GM19397 (cell line): Measurements from ENCODE around the gene ZNF678.
"Not testable (repeated sequence)": the region's sequence is repeated elsewhere in the genome, so short reads cannot be mapped to it uniquely, and the experiment has no call there.

Experiments
- ATAC-seq: cut with Tn5 transposase; IDR thresholded peaks from one replicate; pipeline ENCODE4 v1.9.1; 2021; ENCODE audit warnings: mild to moderate bottlenecking, moderate library complexity; ENCODE audit not compliant: unreplicated experiment

The ZNF678 gene

DNA sequence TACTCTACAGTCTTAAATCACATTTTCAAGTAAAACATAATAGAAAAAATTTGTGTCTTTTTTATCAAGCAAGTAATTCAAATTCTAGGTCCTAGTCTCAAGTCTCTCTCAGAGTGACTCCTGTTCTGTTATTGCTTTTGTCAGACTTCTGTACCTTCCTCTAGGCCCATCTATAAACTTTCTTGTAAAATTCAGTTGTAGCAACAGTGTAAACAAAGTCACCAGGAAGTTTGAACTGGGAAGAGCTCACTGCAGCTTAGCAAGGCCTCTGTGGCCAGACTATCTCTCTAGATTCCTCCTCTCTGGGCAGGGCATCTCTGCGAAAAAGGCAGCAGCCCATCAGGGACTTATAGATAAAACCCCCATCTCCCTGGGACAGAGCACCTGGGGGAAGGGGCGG, 13.5 kb upstream of the ZNF678 start:
- ATAC-seq, result no peak

DNA sequence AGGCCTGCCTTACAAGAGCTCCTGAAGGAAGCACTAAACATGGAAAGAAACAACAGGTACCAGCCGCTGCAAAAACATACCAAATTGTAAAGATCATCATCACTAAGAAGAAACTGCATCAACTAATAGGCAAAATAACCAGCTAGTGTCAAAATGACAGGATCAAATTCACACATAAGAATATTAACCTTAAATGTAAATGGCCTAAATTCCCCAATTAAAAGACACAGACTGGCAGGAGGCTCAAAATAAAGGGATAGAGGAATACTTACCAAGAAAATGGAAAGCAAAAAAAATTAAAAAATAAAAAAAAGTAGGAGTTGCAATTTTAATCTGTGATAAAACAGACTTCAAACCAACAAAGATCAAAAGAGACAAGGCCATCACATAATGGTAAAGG, 11.5 kb upstream of the ZNF678 start:
- not testable (repeated sequence) for ATAC-seq

DNA sequence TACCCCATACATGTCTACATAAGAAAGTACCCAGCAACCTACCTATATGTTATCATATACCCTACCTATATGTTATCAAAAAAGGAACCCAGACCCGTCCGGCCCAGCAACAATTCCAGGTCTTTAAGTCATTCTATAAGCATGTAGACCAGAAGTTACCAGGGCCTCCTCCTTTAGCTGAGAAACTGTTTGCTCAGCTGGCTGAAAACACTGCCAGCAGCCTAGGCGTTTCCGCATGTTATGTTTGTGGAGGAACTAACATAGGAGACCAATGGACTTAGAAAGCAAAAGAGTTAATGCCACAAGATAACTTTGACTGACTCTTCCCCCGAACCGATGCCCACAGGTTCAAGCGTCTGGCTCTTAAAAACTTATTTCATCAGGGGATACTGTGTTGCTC, 7.1 kb upstream of the ZNF678 start:
- ATAC-seq, result no peak

DNA sequence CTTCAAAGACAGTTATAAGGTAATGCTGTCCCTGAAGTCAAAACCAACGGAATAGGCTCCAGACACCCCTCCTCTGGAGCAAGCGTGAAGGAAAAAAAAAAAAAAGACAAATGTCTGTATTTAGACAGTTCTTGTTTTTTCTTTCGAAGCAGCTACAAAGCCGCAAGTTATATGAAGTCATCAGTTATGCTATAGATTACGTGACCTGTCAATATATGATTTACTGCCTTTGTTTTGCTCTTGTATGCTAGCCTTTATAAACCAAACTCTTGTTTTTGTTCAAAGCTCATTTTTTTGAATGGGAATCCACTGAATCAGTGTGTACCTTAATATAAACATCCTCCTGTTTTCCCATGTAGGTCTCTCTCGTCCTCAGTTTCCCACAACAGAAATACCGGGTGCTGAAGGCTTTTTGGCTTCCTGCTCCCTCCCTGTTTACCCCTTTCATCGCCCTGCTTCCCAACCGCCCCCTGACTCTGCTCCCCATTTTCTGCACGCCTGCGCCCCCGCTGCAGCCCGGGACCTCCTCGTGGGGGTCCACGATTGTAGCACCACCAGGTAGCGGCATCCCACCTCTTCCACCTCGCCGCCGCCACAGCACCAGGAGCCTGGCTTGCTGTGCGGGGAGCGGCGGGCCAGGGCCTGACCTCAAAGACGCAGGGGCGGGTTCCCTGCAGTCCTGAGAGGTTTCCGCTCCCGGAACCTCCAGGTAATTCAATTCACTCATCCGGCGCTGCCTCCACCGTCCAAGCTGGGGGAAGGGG, 5.2 kb upstream of the ZNF678 start:
- no peak for ATAC-seq

DNA sequence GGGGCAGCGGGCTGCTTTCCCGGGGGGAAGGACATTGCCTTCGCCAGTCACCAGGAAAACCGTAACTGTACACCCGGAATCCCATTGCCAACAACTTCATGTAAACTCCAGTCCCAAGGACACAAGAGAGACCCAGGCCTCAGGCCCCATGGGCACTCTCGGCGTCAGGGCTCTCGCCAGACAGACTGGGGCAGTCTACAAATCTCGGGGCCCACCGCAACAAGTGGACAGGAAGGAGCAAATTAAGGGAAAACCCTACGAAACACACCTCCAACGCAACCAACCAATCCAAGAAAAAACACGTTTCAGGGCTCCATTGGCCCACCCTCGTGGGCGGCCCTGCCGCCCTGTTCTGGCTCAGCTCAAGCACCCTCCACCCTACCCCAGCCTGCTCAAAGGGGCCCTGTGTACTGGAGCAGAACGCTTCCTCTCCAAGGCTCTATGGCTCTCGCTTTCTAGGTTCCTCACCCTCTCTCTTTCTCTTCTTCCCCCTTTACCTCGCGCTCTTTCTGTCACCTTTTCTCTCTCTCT, 4.6 kb upstream of the ZNF678 start:
- no peak for ATAC-seq

DNA sequence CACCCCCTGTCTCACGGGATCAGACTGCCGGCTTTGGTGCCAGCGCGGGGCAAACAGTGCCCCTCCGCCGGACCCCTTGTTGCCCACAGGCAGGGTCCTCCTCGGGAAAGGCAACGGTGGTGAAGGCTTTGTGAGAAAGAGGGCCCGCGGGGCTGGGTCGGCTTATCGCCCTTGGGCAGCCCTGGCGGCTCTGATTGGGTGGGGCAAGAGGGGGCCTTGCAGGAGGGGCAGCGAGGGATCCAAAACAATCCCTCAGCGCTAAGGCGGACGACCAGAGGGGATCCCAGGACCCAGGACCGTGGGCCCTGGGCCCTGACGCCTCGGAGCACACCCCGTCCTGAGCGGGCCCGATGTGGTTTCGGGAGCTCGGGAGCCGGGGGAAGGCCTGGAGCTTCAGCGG, 3.9 kb upstream of the ZNF678 start:
- ATAC-seq, result no peak

DNA sequence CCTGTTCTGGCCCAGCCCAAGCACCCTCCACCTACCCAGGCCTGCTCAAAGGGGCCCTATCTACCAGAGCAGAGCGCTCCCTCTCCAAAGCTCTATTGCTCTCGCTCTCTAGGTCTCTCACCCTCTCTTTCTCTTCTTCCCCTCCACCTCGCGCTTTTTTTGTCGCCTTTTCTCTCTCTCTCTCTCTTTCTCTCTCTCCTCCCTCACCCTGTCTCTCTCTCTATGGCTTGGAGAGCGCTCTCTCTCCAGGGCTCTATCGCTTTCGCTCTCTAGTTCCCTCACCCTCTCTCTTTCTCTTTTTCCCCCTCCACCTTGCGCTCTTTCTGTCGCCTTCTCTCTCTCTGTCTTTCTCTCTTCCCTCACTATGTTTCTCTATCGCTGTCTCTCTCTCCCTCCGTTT, 3.4 kb upstream of the ZNF678 start:
- no peak for ATAC-seq

DNA sequence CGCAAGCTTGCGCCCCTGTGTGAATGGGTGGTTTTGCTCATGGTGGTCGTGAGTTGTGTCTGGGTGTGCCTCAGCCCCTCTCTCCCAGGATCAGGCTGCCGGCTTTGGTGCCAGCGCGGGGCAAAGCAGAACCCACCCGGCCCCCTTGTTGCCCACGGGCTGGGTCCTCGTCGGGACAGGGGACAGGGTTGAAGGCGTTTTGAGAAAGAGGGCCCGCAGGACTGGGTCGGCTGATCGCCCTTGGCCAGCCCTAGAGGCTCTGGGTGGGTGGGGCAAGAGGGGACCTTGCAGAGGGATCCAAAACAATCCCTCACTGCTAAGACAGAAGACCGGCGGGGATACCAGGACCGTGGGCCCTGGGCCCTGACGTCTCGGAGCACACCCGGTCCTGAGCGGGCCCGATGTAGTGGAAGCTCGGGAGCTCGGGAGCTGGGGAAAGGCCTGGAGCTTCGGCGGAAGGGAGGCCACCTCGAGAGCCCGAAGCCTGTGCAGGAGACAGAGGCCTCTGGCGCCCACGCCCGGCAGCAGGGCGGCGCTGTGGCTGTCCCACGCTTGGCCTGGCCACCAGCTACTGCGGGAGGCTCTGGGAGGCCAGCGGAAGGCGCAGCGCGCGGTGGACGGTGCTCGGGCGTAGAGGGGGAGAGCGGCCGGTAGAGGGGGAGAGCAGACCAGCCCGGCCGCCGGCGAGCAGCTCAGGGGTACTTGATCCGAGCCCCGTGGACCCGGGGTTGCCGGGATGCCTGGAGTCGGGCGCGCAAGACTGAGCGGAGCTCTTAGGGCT, 2.8 kb upstream of the ZNF678 start:
- ATAC-seq, result no peak

DNA sequence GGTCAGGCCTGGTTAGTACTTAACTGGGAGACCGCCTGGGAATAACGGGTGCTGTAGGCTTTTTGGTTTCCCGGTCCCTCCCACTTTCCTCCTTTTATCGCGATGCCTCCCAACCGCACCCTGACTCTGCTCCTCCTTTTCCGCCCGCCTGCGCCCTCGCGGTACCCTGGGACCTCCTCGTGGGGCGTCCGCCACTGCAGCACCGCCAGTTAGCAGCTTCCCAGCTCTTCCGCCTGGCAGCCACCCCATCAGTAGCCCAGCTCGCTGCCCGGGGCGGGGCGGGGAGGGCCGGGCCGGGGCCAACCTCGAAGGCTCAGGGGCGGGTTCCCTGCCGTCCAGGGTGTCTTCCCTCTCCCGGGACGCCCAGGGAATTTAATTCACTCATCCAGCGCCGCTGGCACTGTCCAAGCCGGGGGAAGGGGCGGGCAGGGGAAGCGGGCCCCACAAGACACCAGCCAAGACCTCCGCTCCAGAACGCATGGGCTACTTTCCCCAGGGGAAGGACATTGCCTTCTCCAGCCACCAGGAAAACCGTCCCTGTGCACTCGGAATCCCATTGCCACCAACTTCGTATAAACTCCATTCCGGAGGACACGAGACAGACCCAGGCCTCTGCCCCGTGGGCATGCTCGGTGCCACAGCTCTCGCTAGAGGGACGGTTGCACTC, 2.0 kb upstream of the ZNF678 start:
- no peak for ATAC-seq

DNA sequence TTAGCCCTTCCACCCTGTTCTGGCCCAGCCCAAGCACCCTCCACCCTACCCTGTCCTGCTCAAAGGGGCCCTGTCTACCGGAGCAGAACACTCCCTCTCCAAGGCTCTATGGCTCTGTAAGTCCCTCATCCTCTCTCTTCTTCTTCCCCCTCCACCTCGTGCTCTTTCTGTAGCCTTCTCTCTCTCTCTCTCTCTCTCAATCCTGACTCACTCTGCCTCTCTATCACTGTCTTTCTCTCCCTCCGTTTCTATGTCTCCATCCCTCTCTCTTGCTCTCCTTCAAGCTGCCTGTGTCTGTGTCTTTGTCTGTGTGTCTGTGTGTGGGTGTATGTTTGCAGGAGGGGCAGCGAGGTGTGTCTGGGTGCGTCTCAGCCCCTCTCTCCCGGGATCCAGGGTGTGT, 1.3 kb upstream of the ZNF678 start:
- ATAC-seq, result no peak

DNA sequence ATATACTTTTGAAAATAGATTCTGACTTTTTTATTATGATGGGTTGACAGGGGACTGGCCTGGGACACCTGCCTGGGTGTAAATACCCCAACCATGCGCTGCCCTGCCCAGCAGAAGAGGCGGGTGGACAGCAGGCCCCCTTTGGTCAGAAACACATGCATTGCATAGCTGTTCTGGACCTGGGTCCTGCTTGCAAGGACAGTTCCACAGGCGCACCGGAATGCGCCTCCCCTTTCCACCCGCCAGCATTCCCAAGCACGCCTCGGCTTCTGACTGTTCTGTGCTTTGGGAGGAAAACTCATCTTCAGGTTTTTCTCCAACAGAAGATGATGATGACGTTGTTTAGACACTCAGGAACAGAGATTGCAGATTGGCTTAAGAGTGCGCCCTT, 428 bp upstream of the ZNF678 start:
- no peak for ATAC-seq

DNA sequence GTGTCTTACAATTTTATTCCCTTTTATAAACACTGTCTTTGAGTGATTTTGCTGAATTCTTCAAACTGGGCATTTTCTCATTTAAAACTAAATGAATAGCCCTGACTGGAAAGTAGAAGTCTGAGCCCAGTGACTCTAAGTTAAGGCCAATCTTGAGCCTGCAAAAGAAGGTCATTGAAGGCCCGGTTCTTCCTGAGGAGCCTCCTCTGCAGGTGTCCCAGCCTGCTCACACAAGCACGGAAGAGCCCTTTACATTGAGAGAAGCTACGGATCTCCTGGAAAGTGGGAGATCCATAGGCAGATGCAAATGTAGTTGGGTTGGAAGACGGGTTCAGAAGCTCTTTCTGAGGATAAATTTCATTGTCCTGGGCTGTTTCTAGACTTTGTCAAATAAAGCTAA, 3.9 kb downstream of the ZNF678 start:
- no peak for ATAC-seq

DNA sequence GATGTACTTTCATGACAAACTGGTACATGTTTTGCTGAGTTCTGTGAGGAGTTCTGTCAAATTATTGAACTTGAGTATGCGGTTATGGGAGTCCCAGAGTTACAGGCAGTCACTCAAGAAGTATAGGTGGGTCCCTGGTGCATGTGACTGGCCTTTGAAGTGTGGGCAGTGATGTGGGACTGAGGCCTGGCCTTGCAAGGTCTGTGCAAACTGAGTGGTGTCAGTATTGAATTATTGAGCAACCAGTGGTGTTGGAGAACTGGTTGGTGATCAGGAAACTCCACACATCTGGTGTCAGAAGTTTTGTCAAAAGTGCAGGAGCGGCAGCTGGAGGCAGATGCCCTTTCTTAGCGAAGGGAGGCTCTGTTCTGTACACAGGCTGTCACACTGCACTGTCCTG, 5.2 kb downstream of the ZNF678 start:
- ATAC-seq, result no peak

DNA sequence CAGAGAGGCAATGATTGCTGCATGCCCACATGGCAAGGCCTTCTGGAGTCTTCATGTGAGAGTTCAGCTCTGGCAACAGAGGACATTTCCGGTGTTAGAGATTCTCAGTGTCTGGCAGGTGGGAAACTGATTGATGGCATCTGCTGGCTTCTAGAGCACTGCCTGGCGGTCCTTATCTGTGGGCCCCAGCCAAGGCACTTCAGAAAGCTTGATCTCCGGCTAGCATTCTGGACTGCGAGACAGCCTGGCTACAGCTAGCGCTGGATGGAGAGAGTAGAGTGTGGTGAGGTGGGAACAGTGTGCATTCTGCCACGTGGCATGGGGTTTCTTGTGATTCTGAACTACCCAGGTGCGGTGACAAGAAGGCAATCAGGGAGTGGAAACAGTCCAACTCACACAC, 9.4 kb downstream of the ZNF678 start:
- no peak for ATAC-seq

DNA sequence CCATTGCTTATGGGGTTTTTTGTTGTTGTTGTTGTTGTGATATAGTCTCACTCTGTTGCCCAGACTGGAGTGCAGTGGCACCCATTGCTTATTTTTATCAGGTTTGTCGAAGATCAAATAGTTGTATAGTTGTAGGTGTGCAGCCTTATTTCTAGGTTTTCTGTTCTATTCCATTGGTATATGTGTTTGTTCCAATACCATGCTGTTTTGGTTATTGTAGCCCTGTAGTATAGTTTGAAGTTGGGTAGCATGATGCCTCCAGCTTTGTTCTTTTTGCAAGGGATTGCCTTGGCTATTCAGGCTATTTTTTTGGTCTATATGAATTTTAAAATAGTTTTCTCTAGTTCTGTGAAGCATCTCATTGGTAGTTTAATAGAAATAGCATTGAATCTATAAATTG, 11.6 kb downstream of the ZNF678 start:
- no peak for ATAC-seq

DNA sequence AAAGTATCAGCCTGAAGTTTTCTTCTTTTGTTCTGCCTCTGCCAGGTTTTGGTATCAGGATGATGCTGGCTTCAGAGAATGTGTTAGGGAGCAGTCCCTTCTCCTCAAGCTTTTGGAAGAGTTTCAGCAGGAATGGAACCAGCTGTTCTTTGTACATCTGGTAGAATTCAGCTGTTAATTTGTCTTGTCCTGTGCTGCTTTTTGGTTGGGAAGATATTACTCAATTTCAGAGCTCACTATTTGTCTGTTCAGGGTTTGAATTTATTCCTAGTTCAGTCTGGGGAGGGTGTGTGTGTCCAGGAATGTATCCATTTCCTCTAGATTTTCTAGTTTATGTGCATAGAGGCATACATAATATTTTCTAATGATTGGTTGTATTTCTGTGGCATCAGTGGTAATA, 12.8 kb downstream of the ZNF678 start:
- no peak for ATAC-seq

DNA sequence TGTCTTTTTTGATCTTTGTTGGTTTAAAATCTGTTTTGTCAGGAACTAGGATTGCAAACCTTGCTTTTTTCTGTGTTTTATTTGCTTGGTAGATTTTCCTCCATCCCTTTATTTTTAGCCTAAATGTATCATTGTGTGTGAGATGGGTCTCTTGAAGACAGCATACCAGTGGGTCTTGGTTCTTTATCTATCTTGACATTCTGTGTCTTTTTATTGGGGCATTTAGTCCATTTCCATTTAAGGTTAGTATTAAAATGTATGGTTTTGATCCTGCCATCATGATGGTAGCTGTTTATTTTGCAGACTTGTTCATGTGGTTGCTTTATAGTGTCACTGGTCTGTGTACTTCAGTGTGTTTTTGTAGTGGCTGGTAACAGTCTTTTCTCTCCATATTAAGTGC, 14.1 kb downstream of the ZNF678 start:
- no peak for ATAC-seq

DNA sequence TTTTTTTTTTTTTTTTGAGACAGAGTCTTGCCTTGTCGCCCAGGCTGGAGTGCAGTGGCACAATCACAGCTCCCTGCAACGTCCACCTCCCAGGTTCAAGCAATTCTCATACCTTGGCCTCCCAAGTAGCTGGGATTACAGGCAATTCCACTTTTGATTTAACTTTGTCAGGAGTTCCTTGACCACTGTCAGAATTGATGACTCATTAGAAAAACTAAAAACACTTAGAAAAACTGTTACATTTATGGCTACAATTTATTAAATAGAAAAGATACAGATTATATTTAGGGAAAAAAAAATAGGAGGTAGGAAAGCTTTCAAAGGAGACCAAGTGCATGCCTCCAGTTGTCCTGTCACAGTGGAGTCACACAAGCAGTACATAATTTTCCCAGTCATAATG, 20.0 kb downstream of the ZNF678 start:
- ATAC-seq, result no peak

DNA sequence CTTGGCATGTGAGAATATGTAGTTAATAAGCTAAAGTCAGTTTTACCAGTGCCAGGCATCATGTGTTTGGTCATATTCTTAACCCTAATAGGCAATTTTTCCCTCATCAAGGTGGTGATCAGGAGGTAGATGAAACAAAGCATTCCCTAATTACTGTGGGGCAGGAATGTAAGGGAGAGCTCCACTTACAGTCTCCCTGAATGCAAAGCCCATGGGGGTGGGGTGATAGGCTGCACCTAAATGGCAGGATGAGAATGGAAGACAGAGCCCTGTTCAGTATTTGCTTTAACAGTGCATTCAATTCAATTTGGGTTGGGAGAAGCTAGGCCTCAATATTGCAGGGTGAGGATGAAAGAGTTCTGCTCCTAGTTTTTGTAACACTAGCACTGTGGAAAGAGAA, 23.4 kb downstream of the ZNF678 start:
- no peak for ATAC-seq

DNA sequence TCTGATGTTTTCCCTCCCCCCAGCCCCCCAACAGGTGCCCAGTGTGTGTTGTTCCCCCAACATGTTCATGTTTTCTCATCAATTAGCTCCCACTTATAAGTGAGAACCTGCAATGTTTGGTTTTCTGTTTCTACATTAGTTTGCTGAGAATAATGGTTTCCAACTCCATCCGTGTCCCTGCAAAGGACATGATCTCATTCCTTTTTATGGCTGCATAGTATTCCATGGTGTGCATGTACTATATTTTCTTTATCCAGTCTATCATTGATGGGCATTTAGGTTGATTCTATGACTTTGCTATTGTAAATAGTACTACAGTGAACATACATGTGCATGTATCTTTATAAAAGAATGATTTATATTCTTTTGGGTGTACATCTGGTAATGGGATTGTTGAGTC, 24.6 kb downstream of the ZNF678 start:
- ATAC-seq, result no peak

DNA sequence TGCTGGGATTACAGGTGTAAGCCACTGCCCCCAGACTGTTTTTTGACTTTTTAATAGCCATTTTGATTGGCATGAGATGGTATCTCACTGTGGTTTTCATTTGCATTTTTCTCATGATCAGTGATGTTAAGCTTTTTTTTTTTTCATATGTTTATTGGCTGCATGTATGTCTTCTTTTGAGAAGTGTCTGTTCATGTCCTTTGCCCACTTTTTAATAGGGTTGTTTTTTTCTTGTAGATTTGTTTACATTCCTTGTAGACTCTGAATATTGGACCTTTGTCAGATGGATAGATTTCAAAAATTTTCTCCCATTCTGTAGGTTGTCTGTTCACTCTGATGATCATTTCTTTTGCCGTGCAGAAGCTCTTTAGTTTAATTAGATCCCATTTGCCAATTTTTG, 25.4 kb downstream of the ZNF678 start:
- ATAC-seq, result not testable (repeated sequence)

DNA sequence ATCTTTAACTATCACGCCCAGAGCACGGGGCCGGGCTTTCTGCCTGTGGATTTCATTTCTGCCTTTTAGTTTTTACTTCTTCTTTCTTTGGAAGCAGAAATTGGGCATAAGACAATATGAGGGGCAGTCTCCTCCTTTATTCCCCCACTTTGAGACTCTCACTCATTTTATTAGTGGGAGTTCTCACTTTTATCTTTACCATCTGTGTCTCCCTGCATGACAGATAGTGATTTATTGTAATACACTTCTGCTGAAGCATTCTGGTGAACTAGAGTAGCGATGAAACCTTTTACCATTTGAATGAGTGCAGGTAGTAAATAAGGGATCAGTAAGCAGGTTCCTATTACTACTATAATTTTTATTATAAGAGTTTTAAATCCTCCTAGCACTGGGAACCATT, 26.4 kb downstream of the ZNF678 start:
- ATAC-seq, result not testable (repeated sequence)
